Activated CD4-positive, alpha-beta T cell treated with anti-CD3 and anti-CD28 coated beads for 36 hours (primary cell): ENCODE data around the gene RNF4. TPM values are rescaled to one million over a fixed set of nuclear protein-coding genes. Genes with fewer than 3 reads are reported as not detected.
"Not testable (repeated sequence)": the region's sequence is repeated elsewhere in the genome, so short reads cannot be mapped to it uniquely, and the experiment has no call there.

ENCODE experiments used
- ATAC-seq: fragments of 200-7000 bp; cut with Tn5 transposase; one replicate; pipeline ENCODE4 v1.10.0; 2021; ENCODE audit warnings: mild to moderate bottlenecking, moderate library complexity
- CTCF ChIA-PET: fragments of 350-600 bp; sonication (Branson Sonifier 250); formaldehyde crosslinking; loops from one replicate; lab custom pipeline; 2021; ENCODE audit warnings: antibody characterized with exemption; lab: Charles Lee
- POLR2A ChIA-PET: fragments of 350-600 bp; sonication (Branson Sonifier 250); formaldehyde crosslinking; loops from one replicate; lab custom pipeline; 2021; ENCODE audit warnings: antibody characterized with exemption, inconsistent platforms; lab: Charles Lee
- DNase-seq: peaks from one replicate; pipeline ENCODE4 v3.0.0-alpha.2; 2020
- H3K27ac Mint-ChIP-seq: one replicate; pipeline ENCODE4 v1.8.0; 2021; ENCODE audit warnings: mixed read lengths
- H3K27me3 Mint-ChIP-seq: one replicate; pipeline ENCODE4 v1.8.0; 2021; ENCODE audit warnings: mixed read lengths
- H3K36me3 Mint-ChIP-seq: one replicate; pipeline ENCODE4 v1.8.0; 2021; ENCODE audit warnings: low read depth, mixed read lengths
- H3K4me1 Mint-ChIP-seq: one replicate; pipeline ENCODE4 v1.8.0; 2021; ENCODE audit warnings: mixed read lengths
- H3K4me3 Mint-ChIP-seq: one replicate; pipeline ENCODE4 v1.8.0; 2021; ENCODE audit warnings: mild to moderate bottlenecking, moderate library complexity, mixed read lengths
- H3K9me3 Mint-ChIP-seq: one replicate; pipeline ENCODE4 v1.8.0; 2021; ENCODE audit warnings: low read depth, mixed read lengths
- intact Hi-C, 2 experiments: fragments of 100-400 bp; cut with DNase I in 1 of 2; cut with micrococcal nuclease in 1 of 2; formaldehyde crosslinking; loops; one replicate each; pipeline versions ENCODE4 v1.14.2 to v1.15.1; 2022 to 2024; cut with DNase I, micrococcal nuclease
- total RNA-seq, 2 experiments: library from RNA; stranded (reverse); gene quantifications; one replicate each; pipeline ENCODE4 v1.2.3, GENCODE V29; 2021

Gene RNF4
- total RNA-seq, 2 experiments from 2014 or later = 87.5 to 94.1 TPM

DNA sequence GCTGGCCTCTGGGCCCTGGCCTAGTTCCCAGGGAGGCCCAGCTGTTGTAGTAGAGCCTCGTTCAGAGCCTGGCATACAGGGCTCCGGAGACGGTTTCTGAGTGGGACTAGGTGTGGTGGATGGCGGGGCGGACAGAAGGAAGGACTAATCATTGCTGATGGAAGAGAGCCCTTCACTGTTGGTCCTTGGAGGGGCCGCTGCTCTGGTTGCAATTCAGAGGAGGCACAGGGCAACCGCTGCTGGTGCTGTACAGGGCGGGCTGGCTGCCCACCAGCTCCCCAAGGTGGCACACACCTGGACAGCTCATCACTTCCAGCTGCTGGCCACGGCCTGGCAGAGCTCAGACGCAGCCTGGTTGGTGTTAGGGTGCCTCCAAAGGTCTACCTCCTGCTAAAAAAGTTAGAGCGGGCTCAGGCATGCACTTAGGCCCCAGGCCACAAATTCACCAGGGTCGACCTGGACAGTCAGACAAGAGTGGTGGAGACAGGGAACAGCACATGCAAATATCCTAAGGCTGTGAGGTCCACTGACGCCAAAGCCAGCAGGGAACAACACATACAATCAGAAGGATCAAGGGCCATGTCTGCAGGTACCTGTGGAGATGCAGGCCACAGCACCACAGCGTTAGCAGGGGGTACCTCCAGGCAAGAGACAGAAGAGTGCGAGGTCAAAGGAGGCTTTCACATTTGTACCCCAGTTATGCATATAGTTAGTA lies 7.5 kb upstream of the RNF4 start:
- H3K27me3 Mint-ChIP-seq = peaks cover 3% of the 10 kb centered on the region
- DNase-seq = no peak
- intact Hi-C loops = no loop called here
- H3K4me3 Mint-ChIP-seq = peak overlapping the region; percentile 68
- CTCF ChIA-PET = interaction anchor here (0.6 to 3.6 kb wide), 6 partner anchors 8 to 284 kb away, joined by 3 to 17 read pairs (median 3); no protein-coding TSS in a partner anchor
- no peaks in the 10 kb centered on the region for H3K9me3 Mint-ChIP-seq
- POLR2A ChIA-PET = interaction anchor here (0.6 kb wide), 1 partner anchor 11 kb away, joined by 4 read pairs; no protein-coding TSS in a partner anchor
- no peak overlapping the region for H3K27ac Mint-ChIP-seq
- H3K36me3 Mint-ChIP-seq = no peaks in the 10 kb centered on the region
- peaks cover 7% of the 10 kb centered on the region for H3K4me1 Mint-ChIP-seq
- no peak for ATAC-seq

- Mint-ChIP-seq H3K36me3 (peaks cover 3% of the 10 kb centered on the region), H3K27me3 (peaks cover 3% of the 10 kb centered on the region), H3K4me3 (peak overlapping the region; percentile 68), H3K27ac (no peak overlapping the region), H3K9me3 (no peaks in the 10 kb centered on the region), H3K4me1 (peaks cover 12% of the 10 kb centered on the region)
- DNase-seq (peak; percentile 80), ATAC-seq (peak; percentile 98)
- ChIA-PET POLR2A (interaction anchor here (0.6 kb wide), 1 partner anchor 10 kb away, joined by 4 read pairs; no protein-coding TSS in a partner anchor), CTCF (interaction anchor here (0.7 to 3.6 kb wide), 5 partner anchors 9 to 283 kb away, joined by 3 to 17 read pairs (median 3); no protein-coding TSS in a partner anchor)
- intact Hi-C loops = loop anchor here (1.0 kb wide), 3 partner anchors 21 to 242 kb away; partner anchors contain the start of gene MXD4 (in 1 of the 2)
Observed at GRCh38 chr4:2462218-2462991, 6.5 kb upstream of the RNF4 start.

DNA sequence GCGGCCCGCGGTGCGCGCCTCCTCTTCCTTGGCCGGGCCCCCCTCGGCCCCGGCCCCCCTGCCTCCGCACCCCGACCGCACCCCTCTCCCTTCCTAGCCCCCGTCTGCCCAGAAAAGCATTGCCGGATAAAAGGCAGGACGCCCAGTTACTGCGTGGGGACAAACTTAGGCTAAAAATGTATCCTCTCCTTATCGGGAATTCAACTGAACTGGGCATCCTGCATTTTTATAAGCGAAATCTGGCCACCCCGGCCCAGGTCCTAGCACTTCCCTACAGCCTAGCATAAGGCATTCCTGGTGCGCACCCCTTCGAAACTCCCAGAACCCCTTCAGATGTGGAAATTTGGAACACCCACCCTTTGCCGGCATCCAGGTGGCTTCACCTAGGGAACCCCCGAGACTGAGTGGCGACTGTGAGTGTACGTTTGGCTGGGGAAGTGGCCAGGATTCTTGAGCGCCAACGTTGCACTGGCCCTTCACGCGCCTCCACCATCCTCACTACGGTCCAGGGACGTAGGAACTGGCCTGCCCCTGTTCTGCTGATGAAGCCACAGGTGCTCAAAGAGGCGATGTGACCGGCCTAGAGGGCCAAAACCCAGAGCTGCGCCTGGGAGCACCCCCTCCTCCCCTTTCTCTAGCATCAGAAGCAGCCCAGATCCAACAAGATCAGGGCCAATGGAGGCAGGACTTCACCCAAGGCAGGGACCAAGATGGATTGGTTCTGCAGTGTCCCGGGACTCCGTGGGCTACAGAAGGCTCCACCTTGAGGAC lies 5.7 kb upstream of the RNF4 start:
- Mint-ChIP-seq H3K9me3 (no peaks in the 10 kb centered on the region), H3K36me3 (peaks cover 7% of the 10 kb centered on the region), H3K27me3 (peaks cover 3% of the 10 kb centered on the region), H3K4me1 (peaks cover 18% of the 10 kb centered on the region), H3K4me3 (peak overlapping the region; percentile 64), H3K27ac (no peak overlapping the region)
- ChIA-PET CTCF (interaction anchor here (0.5 to 3.6 kb wide), 3 partner anchors 235 to 516 kb away, joined by 3 to 17 read pairs (median 3); no protein-coding TSS in a partner anchor), POLR2A (no interaction called here)
- ATAC-seq (no peak), DNase-seq (no peak)
- intact Hi-C loops = loop anchor here (1.0 kb wide), 3 partner anchors 22 to 243 kb away; partner anchors contain the start of gene MXD4 (in 1 of the 2)

- H3K36me3 Mint-ChIP-seq = peaks cover 13% of the 10 kb centered on the region
- no peak overlapping the region for H3K27ac Mint-ChIP-seq
- ATAC-seq = no peak
- ChIA-PET POLR2A (no interaction called here), CTCF (interaction anchor here (0.7 to 2.4 kb wide), 6 partner anchors 22 to 338 kb away, joined by 3 to 7 read pairs (median 4); no protein-coding TSS in a partner anchor)
- peaks cover 3% of the 10 kb centered on the region for H3K27me3 Mint-ChIP-seq
- no peak overlapping the region for H3K4me3 Mint-ChIP-seq
- DNase-seq = no peak
- intact Hi-C loops = loop anchor here in 1 of 2 experiments (5.0 kb wide), 1 partner anchor 608 kb away; the partner anchor contains the start of gene LETM1
- H3K4me1 Mint-ChIP-seq = peaks cover 18% of the 10 kb centered on the region
- H3K9me3 Mint-ChIP-seq = no peaks in the 10 kb centered on the region
Observed at GRCh38 chr4:2465032-2465431, 3.9 kb upstream of the RNF4 start.

GRCh38 chr4:2465544-2465943 lies 3.4 kb upstream of the RNF4 start:
- H3K27me3 Mint-ChIP-seq, DNase-seq, H3K27ac Mint-ChIP-seq, ATAC-seq, H3K9me3 Mint-ChIP-seq, H3K4me3 Mint-ChIP-seq: not testable (repeated sequence)
- ChIA-PET CTCF (interaction anchor here (1.0 to 2.4 kb wide), 3 partner anchors 22 to 338 kb away, joined by 3 to 7 read pairs (median 4); no protein-coding TSS in a partner anchor), POLR2A (interaction anchor here (0.6 kb wide), 2 partner anchors 10 to 345 kb away, joined by 3 read pairs; no protein-coding TSS in a partner anchor)
- Mint-ChIP-seq H3K4me1 (peaks cover 20% of the 10 kb centered on the region), H3K36me3 (peaks cover 18% of the 10 kb centered on the region)
- intact Hi-C loops = loop anchor here in 1 of 2 experiments (5.0 kb wide), 1 partner anchor 608 kb away; the partner anchor contains the start of gene LETM1

DNA sequence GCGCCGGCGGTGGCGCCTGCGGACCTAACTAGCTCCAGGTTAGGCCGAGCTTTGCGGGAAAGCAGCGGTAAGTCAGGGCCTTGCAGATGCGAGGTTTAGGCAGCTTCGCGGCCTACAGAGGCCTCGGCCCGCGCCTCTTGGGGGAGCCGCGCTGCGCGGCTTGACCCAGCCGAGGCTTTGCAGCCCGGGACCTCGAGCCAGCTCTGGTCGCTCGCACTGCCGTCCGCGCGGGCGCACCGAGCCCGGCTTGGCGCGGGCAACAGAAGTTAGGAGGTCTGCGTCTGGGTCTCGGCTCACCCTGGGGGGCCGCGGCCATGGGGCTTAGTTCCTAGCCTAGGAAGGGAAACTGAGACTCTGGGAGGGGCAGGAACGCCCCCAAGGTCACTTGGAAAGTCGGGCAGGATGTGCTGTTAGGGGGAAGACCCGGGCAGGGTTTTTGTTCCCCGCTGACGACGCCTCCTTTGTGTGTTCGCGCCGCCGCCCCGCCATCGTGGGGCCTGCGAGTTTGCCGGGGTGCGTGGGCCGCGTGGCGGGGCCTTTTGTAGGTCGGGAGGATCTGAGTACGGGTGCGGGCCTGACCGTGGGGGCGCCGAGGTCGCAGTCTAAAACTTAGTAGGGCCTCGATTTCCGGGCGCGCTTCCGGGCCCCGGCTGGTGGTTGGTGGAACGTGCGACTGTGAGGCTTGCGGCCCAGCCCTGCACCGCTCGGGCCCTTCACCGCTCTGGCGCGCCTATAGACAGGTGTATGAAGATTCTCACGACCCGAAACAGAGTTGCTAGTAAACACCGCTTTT lies 482 bp downstream of the RNF4 start:
- H3K27ac Mint-ChIP-seq = peak overlapping the region; percentile 93
- H3K4me3 Mint-ChIP-seq = peak overlapping the region; percentile 99
- peaks cover 52% of the 10 kb centered on the region for H3K36me3 Mint-ChIP-seq
- H3K9me3 Mint-ChIP-seq = no peaks in the 10 kb centered on the region
- intact Hi-C loops = loop anchor here (1.0 to 5.0 kb wide), 21 partner anchors 16 to 823 kb away; partner anchors contain the start of genes CFAP99 (in 2 of the 2), FAM193A (in 2 of the 2), HAUS3 (in 2 of the 2) and MXD4 (in 2 of the 2)
- no peaks in the 10 kb centered on the region for H3K27me3 Mint-ChIP-seq
- ChIA-PET POLR2A (interaction anchor here (0.5 to 2.6 kb wide), 15 partner anchors 11 to 485 kb away, joined by 3 to 17 read pairs (median 4); partner anchors contain the start of genes FAM193A, HAUS3, MXD4 and POLN), CTCF (interaction anchor here (0.6 to 1.7 kb wide), 14 partner anchors 14 to 282 kb away, joined by 3 to 10 read pairs (median 3); partner anchors contain the start of gene MXD4)
- peak; percentile 59 for ATAC-seq
- peaks cover 42% of the 10 kb centered on the region for H3K4me1 Mint-ChIP-seq
- peak; percentile 87 for DNase-seq

DNA sequence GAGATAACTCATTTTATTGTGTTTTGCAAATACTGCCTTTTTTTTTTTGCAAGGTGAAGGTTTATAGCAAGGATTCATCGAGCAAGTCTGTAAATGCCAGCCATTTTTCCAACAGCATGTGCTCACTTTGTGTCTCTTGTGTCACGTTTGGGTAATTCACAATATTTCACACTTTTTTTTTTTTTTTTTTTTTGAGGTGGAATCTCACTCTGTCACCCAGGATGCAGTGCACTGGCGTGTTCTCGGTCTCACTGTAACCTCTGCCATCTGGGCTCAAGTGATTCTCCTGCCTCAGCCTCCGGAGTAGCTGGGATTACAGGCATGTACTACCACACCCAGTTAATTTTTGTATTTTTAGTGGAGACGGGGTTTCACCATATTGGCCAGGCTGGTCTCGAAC lies 1.9 kb downstream of the RNF4 start:
- ATAC-seq (no peak), DNase-seq (peak; percentile 38)
- CTCF ChIA-PET = interaction anchor here (1.5 kb wide), 1 partner anchor 56 kb away, joined by 3 read pairs; no protein-coding TSS in a partner anchor
- Mint-ChIP-seq H3K27me3 (no peaks in the 10 kb centered on the region), H3K27ac (peak overlapping the region; percentile 93), H3K4me3 (peak overlapping the region; percentile 99), H3K9me3 (no peaks in the 10 kb centered on the region), H3K4me1 (peaks cover 51% of the 10 kb centered on the region), H3K36me3 (peaks cover 61% of the 10 kb centered on the region)
- POLR2A ChIA-PET = interaction anchor here (0.9 kb wide), 1 partner anchor 14 kb away, joined by 4 read pairs; no protein-coding TSS in a partner anchor
- intact Hi-C loops = no loop called here

- H3K4me1 Mint-ChIP-seq = peaks cover 57% of the 10 kb centered on the region
- H3K36me3 Mint-ChIP-seq = peaks cover 67% of the 10 kb centered on the region
- H3K4me3 Mint-ChIP-seq = no peak overlapping the region
- ChIA-PET POLR2A (interaction anchor here (0.5 to 0.6 kb wide), 2 partner anchors 10 to 463 kb away, joined by 3 to 4 read pairs; no protein-coding TSS in a partner anchor), CTCF (interaction anchor here (0.6 to 1.2 kb wide), 4 partner anchors 9 to 51 kb away, joined by 3 to 6 read pairs (median 3); no protein-coding TSS in a partner anchor)
- DNase-seq = no peak
- no peak for ATAC-seq
- intact Hi-C loops = no loop called here
- no peaks in the 10 kb centered on the region for H3K27me3 Mint-ChIP-seq
- H3K9me3 Mint-ChIP-seq = no peaks in the 10 kb centered on the region
- peak overlapping the region; percentile 93 for H3K27ac Mint-ChIP-seq
Observed at GRCh38 chr4:2472187-2472586, 3.3 kb downstream of the RNF4 start.

GRCh38 chr4:2478229-2478628 lies 9.3 kb downstream of the RNF4 start:
- Mint-ChIP-seq H3K4me1 (peaks cover 81% of the 10 kb centered on the region), H3K27me3 (no peaks in the 10 kb centered on the region), H3K36me3 (peaks cover 41% of the 10 kb centered on the region), H3K4me3 (no peak overlapping the region), H3K27ac (no peak overlapping the region), H3K9me3 (no peaks in the 10 kb centered on the region)
- DNase-seq (no peak), ATAC-seq (no peak)
- ChIA-PET POLR2A (no interaction called here), CTCF (no interaction called here)
- intact Hi-C loops = no loop called here
